Measurements from ENCODE around the gene MX2. TPM values are rescaled to one million over a fixed set of nuclear protein-coding genes. Genes with fewer than 3 reads are reported as not detected.

The MX2 gene
- total RNA-seq, 2 experiments from 2014 or later, result 3.5 to 10.4 TPM

DNA sequence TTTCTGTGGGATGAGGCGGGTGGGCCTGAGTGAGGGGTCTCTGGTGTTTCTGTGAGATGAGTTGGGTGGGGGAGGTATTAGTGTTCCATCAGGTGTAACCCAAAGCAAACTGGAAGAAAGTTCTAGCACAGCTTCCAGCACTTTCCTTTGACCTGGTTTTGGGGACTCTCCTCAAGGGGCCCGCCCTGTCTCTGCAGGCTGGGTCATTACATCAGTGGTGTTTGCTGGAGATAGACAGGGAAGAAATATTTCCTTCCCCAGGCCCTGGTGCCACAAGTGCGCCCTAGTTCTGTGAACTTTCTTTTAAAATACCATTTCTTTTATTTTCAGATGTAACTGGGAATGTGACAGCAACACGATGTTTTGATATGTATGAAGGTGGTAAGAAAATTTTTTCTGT is 16.5 kb upstream of the MX2 start:
- TF ChIP-seq, protein P1, sequence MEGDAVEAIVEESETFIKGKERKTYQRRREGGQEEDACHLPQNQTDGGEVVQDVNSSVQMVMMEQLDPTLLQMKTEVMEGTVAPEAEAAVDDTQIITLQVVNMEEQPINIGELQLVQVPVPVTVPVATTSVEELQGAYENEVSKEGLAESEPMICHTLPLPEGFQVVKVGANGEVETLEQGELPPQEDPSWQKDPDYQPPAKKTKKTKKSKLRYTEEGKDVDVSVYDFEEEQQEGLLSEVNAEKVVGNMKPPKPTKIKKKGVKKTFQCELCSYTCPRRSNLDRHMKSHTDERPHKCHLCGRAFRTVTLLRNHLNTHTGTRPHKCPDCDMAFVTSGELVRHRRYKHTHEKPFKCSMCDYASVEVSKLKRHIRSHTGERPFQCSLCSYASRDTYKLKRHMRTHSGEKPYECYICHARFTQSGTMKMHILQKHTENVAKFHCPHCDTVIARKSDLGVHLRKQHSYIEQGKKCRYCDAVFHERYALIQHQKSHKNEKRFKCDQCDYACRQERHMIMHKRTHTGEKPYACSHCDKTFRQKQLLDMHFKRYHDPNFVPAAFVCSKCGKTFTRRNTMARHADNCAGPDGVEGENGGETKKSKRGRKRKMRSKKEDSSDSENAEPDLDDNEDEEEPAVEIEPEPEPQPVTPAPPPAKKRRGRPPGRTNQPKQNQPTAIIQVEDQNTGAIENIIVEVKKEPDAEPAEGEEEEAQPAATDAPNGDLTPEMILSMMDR (conservative IDR thresholded peaks at IDR 0.05; ENCODE audit: low read length), result no peak
- no peak for TF ChIP-seq EZH2phosphoT487 (IDR thresholded peaks at IDR 0.05; ENCODE audit: borderline replicate concordance, low read depth, low read length)
- H3K27ac ChIP-seq (ENCODE audit: low read depth, low read length, poor library complexity, severe bottlenecking), result no peak overlapping the region
- peaks cover 9% of the 10 kb centered on the region; the same call in 1 of the 2 replicates for H3K9me3 ChIP-seq (ENCODE audit: low read length)
- H4K20me1 ChIP-seq (ENCODE audit: insufficient read depth, low read length), result no peaks in the 10 kb centered on the region
- ChIA-PET CTCF (ENCODE audit: unreplicated experiment) (no interaction called here), POLR2A (interaction anchor here (0.7 kb wide), 1 partner anchor 119 kb away, joined by 3 read pairs; no protein-coding TSS in a partner anchor)
- intact Hi-C loops (cut with micrococcal nuclease; ENCODE audit: unreplicated experiment), result no loop called here
- no peaks in the 10 kb centered on the region for H3K9me2 ChIP-seq (ENCODE audit: insufficient read depth, low read length)
- H3K79me2 ChIP-seq (ENCODE audit: insufficient read depth, low read depth, low read length), result no peaks in the 10 kb centered on the region
- no TSS peak for BruUV-seq (replicated peaks)
- H3K4me1 ChIP-seq (ENCODE audit: insufficient read depth, low read length, poor library complexity, severe bottlenecking), result no peaks in the 10 kb centered on the region
- no peak overlapping the region for H3K4me2 ChIP-seq (ENCODE audit: low read length)
- H3K36me3 ChIP-seq (ENCODE audit: insufficient read depth, low read length), result no peaks in the 10 kb centered on the region
- DNase-seq (ENCODE audit: low spot score), result no peak
- H3K4me3 ChIP-seq (ENCODE audit: low read depth, low read length, poor library complexity, severe bottlenecking), result no peak overlapping the region
- H2AFZ ChIP-seq (ENCODE audit: low read length), result no peak overlapping the region

DNA sequence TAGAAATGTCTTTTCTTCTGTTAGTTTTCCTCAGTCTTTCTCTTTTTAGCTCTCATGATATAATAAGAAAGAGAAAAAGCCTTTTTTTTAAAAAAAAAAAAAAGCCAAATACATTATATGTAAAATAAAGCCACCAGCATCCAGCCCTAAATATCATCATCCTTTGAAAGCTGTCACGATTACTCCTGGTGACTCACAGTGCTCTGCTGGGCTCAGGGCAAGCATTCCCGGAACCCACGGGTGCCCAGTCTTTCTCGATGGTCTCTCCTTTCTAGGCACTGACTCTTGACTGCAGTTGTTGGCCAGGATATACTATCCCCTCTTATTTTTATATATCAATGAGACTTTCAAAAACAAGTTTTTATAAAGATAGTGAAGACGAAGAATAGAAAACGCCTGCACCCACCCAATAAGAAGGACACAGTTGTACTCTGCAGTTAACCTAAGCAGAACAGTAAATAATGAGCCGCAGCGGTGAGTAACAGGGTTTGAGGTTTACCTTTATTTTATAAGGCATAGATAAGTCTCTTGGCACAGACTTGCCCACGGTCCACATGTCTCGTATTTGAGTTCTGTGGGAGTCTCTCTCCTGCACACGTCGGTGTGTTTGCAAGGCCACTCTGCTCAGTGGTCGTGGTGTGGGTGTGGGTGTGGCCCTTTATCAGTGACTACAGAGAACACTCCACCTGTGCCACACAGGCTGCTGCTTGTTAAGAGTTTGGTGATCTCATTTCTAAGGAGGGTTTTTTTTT is 15.7 kb upstream of the MX2 start:
- Histone ChIP-seq H3K4me3 (ENCODE audit: low read depth, low read length, poor library complexity, severe bottlenecking) (no peak overlapping the region), H3K9me2 (ENCODE audit: insufficient read depth, low read length) (no peaks in the 10 kb centered on the region), H3K36me3 (ENCODE audit: insufficient read depth, low read length) (no peaks in the 10 kb centered on the region), H3K9me3 (ENCODE audit: low read length) (peaks cover 9% of the 10 kb centered on the region; the same call in 1 of the 2 replicates), H3K4me2 (ENCODE audit: low read length) (no peak overlapping the region), H3K79me2 (ENCODE audit: insufficient read depth, low read depth, low read length) (no peaks in the 10 kb centered on the region), H2AFZ (ENCODE audit: low read length) (no peak overlapping the region), H3K27ac (ENCODE audit: low read depth, low read length, poor library complexity, severe bottlenecking) (no peak overlapping the region), H4K20me1 (ENCODE audit: insufficient read depth, low read length) (no peaks in the 10 kb centered on the region), H3K4me1 (ENCODE audit: insufficient read depth, low read length, poor library complexity, severe bottlenecking) (no peaks in the 10 kb centered on the region)
- intact Hi-C loops (cut with micrococcal nuclease; ENCODE audit: unreplicated experiment), result no loop called here
- DNase-seq (ENCODE audit: low spot score), result no peak
- TF ChIP-seq, protein P1 (conservative IDR thresholded peaks at IDR 0.05; ENCODE audit: low read length), result no peak
- no peak for TF ChIP-seq EZH2phosphoT487 (IDR thresholded peaks at IDR 0.05; ENCODE audit: borderline replicate concordance, low read depth, low read length)
- ChIA-PET POLR2A (interaction anchor here (0.7 kb wide), 2 partner anchors 23 to 120 kb away, joined by 3 read pairs; no protein-coding TSS in a partner anchor), CTCF (ENCODE audit: unreplicated experiment) (no interaction called here)
- no TSS peak for BruUV-seq (replicated peaks)

DNA sequence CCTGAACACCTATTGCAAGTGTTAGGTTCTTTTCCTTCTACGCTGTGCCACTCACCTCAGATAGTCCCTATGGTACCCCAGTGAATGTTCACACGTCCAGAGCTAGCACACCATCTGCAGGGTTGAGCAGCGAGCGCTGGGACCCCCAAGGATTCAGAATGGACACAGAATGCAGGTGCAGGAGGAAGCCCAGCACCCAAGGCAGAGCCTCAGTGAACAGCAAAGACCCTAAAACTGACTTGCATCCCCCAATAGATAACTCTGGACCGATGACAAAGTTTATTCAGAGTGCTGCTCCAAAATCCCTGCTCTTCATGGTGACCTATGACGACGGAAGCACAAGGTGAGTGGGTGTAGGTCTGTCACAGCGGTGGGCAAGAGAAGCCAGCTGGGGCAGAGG is 15.1 kb upstream of the MX2 start:
- Histone ChIP-seq H3K4me1 (ENCODE audit: insufficient read depth, low read length, poor library complexity, severe bottlenecking) (no peaks in the 10 kb centered on the region), H2AFZ (ENCODE audit: low read length) (no peak overlapping the region), H3K4me3 (ENCODE audit: low read depth, low read length, poor library complexity, severe bottlenecking) (no peak overlapping the region), H3K79me2 (ENCODE audit: insufficient read depth, low read depth, low read length) (no peaks in the 10 kb centered on the region), H3K9me2 (ENCODE audit: insufficient read depth, low read length) (no peaks in the 10 kb centered on the region), H3K4me2 (ENCODE audit: low read length) (no peak overlapping the region), H3K27ac (ENCODE audit: low read depth, low read length, poor library complexity, severe bottlenecking) (no peak overlapping the region), H4K20me1 (ENCODE audit: insufficient read depth, low read length) (no peaks in the 10 kb centered on the region), H3K36me3 (ENCODE audit: insufficient read depth, low read length) (no peaks in the 10 kb centered on the region), H3K9me3 (ENCODE audit: low read length) (peaks cover 8% of the 10 kb centered on the region; the same call in 1 of the 2 replicates)
- ChIA-PET CTCF (ENCODE audit: unreplicated experiment) (no interaction called here), POLR2A (interaction anchor here (1.1 kb wide), 1 partner anchor 26 kb away, joined by 3 read pairs; no protein-coding TSS in a partner anchor)
- intact Hi-C loops (cut with micrococcal nuclease; ENCODE audit: unreplicated experiment), result no loop called here
- BruUV-seq (replicated peaks), result no TSS peak
- TF ChIP-seq, protein P1 (conservative IDR thresholded peaks at IDR 0.05; ENCODE audit: low read length), result no peak
- TF ChIP-seq EZH2phosphoT487 (IDR thresholded peaks at IDR 0.05; ENCODE audit: borderline replicate concordance, low read depth, low read length), result no peak
- no peak for DNase-seq (ENCODE audit: low spot score)
